HCT116 (cell line): ENCODE measurements around the gene FLT3LG.

Source experiments
- ATF3 ChIP-seq: IDR thresholded peaks from 2 replicates; pipeline ENCODE4 v1.6.1; 2012
- CEBPB ChIP-seq: IDR thresholded peaks from 2 replicates; pipeline ENCODE4 v1.6.1; 2012; ENCODE audit warnings: low read depth
- CTCF ChIP-seq, 3 experiments: fragments of 200-600 bp in 1 of 3; sonication (generic) in 1 of 3; IDR thresholded peaks in 2 of 3; conservative IDR thresholded peaks in 1 of 3; 2 replicates each; pipeline ENCODE4 v1.5.1; 2012 to 2017; ENCODE audit warnings: low read depth in 2 of 3, low read length in 2 of 3, antibody characterized with exemption in 1 of 3, borderline replicate concordance in 1 of 3, control low read depth in 1 of 3, mild to moderate bottlenecking in 1 of 3, mixed read lengths in 1 of 3, mixed run types in 1 of 3, moderate library complexity in 1 of 3; ENCODE audit not compliant: insufficient read depth in 1 of 3
- ELF1 ChIP-seq: IDR thresholded peaks from 2 replicates; pipeline ENCODE4 v1.6.1; 2012; ENCODE audit warnings: low read depth, borderline replicate concordance
- EZH2 ChIP-seq: fragments of 200-600 bp; sonication (generic); IDR thresholded peaks from 2 replicates; pipeline ENCODE4 v1.6.1; 2017; ENCODE audit warnings: antibody characterized with exemption, mixed run types
- EZH2phosphoT487 ChIP-seq: fragments of 200-600 bp; IDR thresholded peaks from 2 replicates; pipeline ENCODE4 v1.6.1; 2018; ENCODE audit warnings: antibody characterized with exemption, borderline replicate concordance
- MAX ChIP-seq: IDR thresholded peaks from 2 replicates; pipeline ENCODE4 v1.6.1; 2012
- POLR2A ChIP-seq: IDR thresholded peaks from 2 replicates; pipeline ENCODE4 v1.7.0; 2011; ENCODE audit warnings: borderline replicate concordance; ENCODE audit not compliant: insufficient read depth, insufficient read length; ENCODE audit errors: extremely low read depth
- SIN3A ChIP-seq: IDR thresholded peaks from 2 replicates; pipeline ENCODE4 v1.6.1; 2012; ENCODE audit warnings: low read depth
- YY1 ChIP-seq: IDR thresholded peaks from 2 replicates; pipeline ENCODE4 v1.6.1; 2011; ENCODE audit warnings: low read length, low read depth, moderate library complexity, mild to moderate bottlenecking; ENCODE audit not compliant: insufficient replicate concordance; ENCODE audit errors: extremely low read depth
- ZFX ChIP-seq: fragments of 450-650 bp; IDR thresholded peaks from 2 replicates; pipeline ENCODE4 v1.6.1; 2017
- ZNF274 ChIP-seq: fragments of 200-500 bp; sonication (Bioruptor generic); IDR thresholded peaks from 2 replicates; pipeline ENCODE4 v1.6.1; 2014; ENCODE audit warnings: mild to moderate bottlenecking, low read depth, low read length, inconsistent platforms

DNA sequence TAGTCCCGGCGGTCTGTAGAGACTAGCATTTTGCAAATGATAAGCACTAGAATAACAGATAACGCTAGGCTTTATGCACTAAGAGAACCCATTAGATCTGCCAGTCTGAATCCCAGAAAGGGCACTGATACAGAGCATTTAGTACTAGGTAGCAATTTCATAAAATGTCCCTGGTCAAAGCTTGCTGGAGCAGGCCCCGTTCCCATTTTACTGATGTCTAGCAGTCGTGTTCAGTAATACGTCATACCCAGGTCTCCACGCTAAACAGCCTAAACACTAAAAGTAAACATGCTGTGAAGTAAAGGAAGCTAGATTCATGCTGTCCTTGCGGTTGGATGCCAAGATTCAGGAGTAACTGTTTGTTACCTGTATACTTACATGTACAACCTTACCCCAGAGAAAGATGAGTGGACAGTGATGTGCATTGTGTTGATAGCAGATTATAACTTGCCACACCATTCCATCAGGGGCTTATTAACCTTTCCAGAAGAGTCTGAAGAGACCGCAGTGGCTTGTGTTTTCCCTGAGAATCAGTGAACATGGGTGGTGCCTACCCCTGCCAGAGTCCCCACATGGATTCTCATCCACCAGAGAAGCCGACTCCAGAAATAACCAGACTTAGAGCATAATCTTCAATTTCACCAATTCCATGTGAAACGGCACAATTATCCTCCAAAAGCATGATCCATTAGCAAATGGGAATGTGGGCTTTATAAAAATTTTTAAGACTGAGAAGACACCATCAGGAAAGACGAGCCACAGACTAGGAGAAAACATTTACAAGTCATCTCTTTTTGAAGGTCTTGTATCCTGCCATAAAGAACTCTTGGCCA is 18.8 kb downstream of the FLT3LG start:
- peak; percentile 83 for TF ChIP-seq POLR2A
- TF ChIP-seq MAX = peak; percentile 25; the same call in 1 of the 2 replicates
- TF ChIP-seq CTCF (IDR thresholded peaks at IDR 0.05 in 2 of 3, conservative IDR thresholded peaks at IDR 0.05 in 1 of 3; ENCODE audit: borderline replicate concordance in 1 of 3, insufficient read depth in 1 of 3, low read depth in 2 of 3, low read length in 2 of 3) = no peak
- no peak for TF ChIP-seq ZNF274
- TF ChIP-seq EZH2 = no peak
- no peak; the same call in 1 of the 2 replicates for TF ChIP-seq ATF3
- TF ChIP-seq EZH2phosphoT487 = no peak
- TF ChIP-seq CEBPB = peak; percentile 56
- no peak for TF ChIP-seq YY1
- TF ChIP-seq ZFX = no peak
- TF ChIP-seq ELF1 = no peak; the same call in 1 of the 2 replicates
- TF ChIP-seq SIN3A = peak; percentile 33
